Right atrium auricular region (tissue), 2 donors: ENCODE measurements around the gene PPCDC. TPM values are rescaled to one million over a fixed set of nuclear protein-coding genes. Genes with fewer than 3 reads are reported as not detected.
"Not testable (repeated sequence)": the region's sequence is repeated elsewhere in the genome, so short reads cannot be mapped to it uniquely, and the experiment has no call there.

Source experiments
- DNase-seq: peaks from one replicate; pipeline ENCODE4 v3.0.0-alpha.2; 2019; ENCODE audit warnings: low spot score
- H3K27ac ChIP-seq, 2 donors: fragments of 200-600 bp; sonication (generic); 1 replicate in 1 of 2; 2 replicates in 1 of 2; pipeline ENCODE4 v1.5.1; 2016 to 2019
- H3K27me3 ChIP-seq, 2 donors: fragments of 200-600 bp; sonication (generic); one replicate each; pipeline versions ENCODE4 v1.5.1 to v1.6.0; 2017 to 2019
- H3K36me3 ChIP-seq: fragments of 200-600 bp; sonication (generic); one replicate; pipeline ENCODE4 v1.5.1; 2016
- H3K4me1 ChIP-seq, 2 donors: fragments of 200-600 bp; sonication (generic); one replicate each; pipeline versions ENCODE4 v1.5.1 to v1.6.0; 2017 to 2019
- H3K4me3 ChIP-seq, 2 donors: fragments of 200-600 bp; sonication (generic); 1 replicate in 1 of 2; 2 replicates in 1 of 2; pipeline ENCODE4 v1.5.1; 2017 to 2019; ENCODE audit warnings: mild to moderate bottlenecking in 1 of 2, moderate library complexity in 1 of 2
- H3K9me3 ChIP-seq, 2 donors: fragments of 200-600 bp; sonication (generic); one replicate each; pipeline ENCODE4 v1.5.1; 2019
- total RNA-seq, 2 donors: library from RNA; depleted of rRNA; stranded (reverse); fragments of >200 nt; gene quantifications; one replicate each; pipeline ENCODE4 v1.1.0, GENCODE V29; 2016
- TF ChIP-seq, protein P1 (sequence below), 2 donors: fragments of 200-600 bp; sonication (generic); IDR thresholded peaks; one replicate each; pipeline ENCODE4 v1.5.1; 2019; ENCODE audit warnings: antibody characterized with exemption in 2 of 2

PPCDC gene
- total RNA-seq, 2 donors from 2014 or later = 10.6 to 11.5 TPM

DNA sequence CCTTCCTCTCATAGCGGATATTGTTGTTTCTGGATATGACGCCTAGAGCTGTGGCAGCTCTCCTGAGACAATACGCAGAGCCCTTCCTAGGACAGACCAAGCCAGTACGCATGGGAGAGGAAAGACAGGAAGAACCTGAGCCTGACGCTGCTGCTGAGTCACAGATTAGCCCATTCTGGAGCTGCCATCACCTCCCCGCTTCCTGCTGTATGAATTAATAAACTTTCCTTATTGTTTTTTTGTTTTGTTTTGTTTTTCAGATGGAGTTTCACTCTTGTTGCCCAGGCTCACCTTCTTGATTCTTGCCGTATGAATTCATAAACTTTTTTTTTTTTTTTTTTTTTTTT lies 67.0 kb downstream of the PPCDC start:
- Histone ChIP-seq H3K27ac (peak overlapping the region; percentile 44 to 60), H3K27me3 (no peaks in the 10 kb centered on the region), H3K9me3 (no peaks in the 10 kb centered on the region), H3K4me3 (no peak overlapping the region), H3K36me3 (no peaks in the 10 kb centered on the region), H3K4me1 (no peaks in the 10 kb centered on the region)
- DNase-seq = peak; percentile 72
- TF ChIP-seq, protein P1, sequence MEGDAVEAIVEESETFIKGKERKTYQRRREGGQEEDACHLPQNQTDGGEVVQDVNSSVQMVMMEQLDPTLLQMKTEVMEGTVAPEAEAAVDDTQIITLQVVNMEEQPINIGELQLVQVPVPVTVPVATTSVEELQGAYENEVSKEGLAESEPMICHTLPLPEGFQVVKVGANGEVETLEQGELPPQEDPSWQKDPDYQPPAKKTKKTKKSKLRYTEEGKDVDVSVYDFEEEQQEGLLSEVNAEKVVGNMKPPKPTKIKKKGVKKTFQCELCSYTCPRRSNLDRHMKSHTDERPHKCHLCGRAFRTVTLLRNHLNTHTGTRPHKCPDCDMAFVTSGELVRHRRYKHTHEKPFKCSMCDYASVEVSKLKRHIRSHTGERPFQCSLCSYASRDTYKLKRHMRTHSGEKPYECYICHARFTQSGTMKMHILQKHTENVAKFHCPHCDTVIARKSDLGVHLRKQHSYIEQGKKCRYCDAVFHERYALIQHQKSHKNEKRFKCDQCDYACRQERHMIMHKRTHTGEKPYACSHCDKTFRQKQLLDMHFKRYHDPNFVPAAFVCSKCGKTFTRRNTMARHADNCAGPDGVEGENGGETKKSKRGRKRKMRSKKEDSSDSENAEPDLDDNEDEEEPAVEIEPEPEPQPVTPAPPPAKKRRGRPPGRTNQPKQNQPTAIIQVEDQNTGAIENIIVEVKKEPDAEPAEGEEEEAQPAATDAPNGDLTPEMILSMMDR (IDR thresholded peaks at IDR 0.05) = no peak

DNA sequence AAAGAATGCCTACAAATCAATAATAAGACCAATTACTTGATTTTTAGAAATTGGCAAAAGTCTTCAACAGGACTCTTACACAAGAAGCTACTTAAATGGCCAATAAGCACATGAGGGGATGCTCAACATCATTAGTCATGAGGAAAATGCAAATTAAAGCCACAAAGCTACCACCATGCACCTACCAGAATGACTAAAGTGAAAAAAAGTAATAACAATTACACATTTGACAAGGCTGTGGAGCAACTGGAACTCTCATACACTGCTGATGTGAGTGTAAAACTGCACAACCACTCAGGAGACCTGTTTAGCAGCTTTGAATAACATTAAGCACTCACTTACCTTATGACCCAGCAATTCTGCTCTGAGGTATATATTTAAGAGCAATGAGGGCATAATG lies 68.4 kb downstream of the PPCDC start:
- Histone ChIP-seq H3K4me1 (no peaks in the 10 kb centered on the region), H3K9me3 (no peaks in the 10 kb centered on the region), H3K27ac (no peak overlapping the region), H3K27me3 (no peaks in the 10 kb centered on the region), H3K4me3 (no peak overlapping the region), H3K36me3 (no peaks in the 10 kb centered on the region)
- DNase-seq = no peak
- TF ChIP-seq, protein P1 (IDR thresholded peaks at IDR 0.05) = no peak

DNA sequence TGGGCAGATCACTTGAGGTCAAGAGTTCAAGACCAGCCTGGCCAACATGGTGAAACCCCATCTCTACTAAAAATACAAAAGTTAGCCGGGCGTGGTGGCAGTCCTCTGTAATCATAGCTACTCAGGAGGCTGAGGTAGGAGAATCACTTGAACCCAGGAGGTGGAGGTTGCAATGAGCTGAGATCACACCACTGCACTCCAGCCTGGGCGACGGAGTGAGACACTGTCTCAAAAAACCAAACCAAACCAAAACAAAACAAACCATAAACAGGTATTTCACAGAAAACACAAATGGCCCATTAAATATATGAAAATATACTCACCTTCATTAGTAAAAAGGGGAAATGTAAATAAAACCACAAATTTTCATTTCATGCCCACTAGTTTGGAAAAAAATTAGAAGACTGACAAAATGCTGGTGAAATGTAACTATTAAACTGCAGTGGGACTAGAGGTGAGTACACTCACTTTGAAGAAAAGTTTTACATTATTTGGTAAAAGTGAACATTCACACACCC lies 71.6 kb downstream of the PPCDC start:
- not testable (repeated sequence) for DNase-seq, H3K27me3 ChIP-seq, H3K27ac ChIP-seq, H3K36me3 ChIP-seq, H3K9me3 ChIP-seq, H3K4me1 ChIP-seq, H3K4me3 ChIP-seq

DNA sequence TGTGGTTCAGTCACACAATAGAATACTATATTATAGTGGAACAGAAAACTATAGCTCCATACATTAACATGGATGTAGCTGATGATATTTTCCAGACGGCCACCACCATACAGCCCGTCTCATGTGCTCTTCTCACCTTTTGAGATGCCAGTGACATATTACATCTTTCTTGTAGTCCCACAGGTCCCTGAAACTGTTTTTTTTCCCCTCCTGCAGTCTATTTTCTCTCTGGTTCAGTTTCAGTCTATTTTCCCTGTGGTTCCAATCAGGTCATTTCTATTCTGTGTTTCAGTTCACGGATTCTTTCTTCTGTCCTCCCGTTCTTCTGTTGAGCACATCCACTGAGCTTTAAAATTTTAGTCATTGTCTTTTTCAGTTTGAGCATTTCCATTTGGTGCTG lies 72.2 kb downstream of the PPCDC start:
- H3K9me3 ChIP-seq = no peaks in the 10 kb centered on the region
- H3K4me3 ChIP-seq = no peak overlapping the region

DNA sequence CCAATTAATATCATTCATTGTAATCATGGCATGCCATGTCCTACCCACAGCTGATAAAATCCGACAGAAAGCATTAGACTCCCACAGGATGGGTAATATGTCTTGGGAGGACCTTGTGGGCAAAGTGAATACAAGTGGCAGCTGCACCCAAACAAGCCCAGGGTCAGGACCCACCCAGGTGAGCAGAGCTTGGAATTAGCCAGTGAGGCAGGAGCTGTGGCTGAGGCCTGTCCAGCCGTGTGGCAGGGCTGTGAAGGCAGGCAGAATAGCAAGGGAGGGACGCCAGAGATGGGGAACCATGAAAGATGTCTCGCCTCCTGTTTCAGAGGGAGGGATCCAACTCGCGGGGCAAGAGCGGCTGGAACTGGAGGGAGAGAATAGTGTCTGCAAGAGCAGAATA lies 74.5 kb downstream of the PPCDC start:
- Histone ChIP-seq H3K27ac (no peak overlapping the region), H3K9me3 (no peaks in the 10 kb centered on the region), H3K4me3 (no peak overlapping the region), H3K4me1 (no peaks in the 10 kb centered on the region), H3K27me3 (no peaks in the 10 kb centered on the region), H3K36me3 (no peaks in the 10 kb centered on the region)
- DNase-seq = no peak
- TF ChIP-seq, protein P1 (IDR thresholded peaks at IDR 0.05) = no peak

More for the DNA sequence above, 72.2 kb downstream of the PPCDC start:
- DNase-seq = no peak
- Histone ChIP-seq H3K27ac (no peak overlapping the region), H3K36me3 (no peaks in the 10 kb centered on the region), H3K4me1 (no peaks in the 10 kb centered on the region), H3K27me3 (no peaks in the 10 kb centered on the region)
- TF ChIP-seq, protein P1 (IDR thresholded peaks at IDR 0.05) = no peak

DNA sequence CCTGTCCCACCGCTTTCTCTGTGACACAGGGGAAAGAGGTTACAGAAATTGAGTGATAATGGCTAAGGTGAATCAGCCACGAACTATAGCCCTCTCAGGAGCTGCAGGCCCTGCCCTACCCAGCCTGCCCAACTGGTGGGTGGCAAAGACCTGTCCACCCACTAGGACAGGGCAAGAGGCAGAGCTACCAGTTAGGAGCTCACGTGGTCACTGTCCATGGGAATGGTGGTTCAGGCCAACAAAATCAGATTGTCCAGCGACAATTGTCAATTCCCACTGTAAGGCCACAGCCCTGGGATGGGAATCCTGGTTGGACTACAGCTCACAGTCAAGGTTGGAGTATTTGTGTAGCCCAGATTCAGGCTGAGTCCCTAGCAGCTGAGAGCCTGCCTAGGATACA lies 75.0 kb downstream of the PPCDC start:
- TF ChIP-seq, protein P1 (IDR thresholded peaks at IDR 0.05) = no peak
- H3K27ac ChIP-seq = no peak overlapping the region
- no peak overlapping the region for H3K4me3 ChIP-seq
- no peaks in the 10 kb centered on the region for H3K36me3 ChIP-seq
- no peaks in the 10 kb centered on the region for H3K9me3 ChIP-seq
- no peaks in the 10 kb centered on the region for H3K27me3 ChIP-seq
- no peaks in the 10 kb centered on the region for H3K4me1 ChIP-seq
- no peak for DNase-seq

Other genes with a start within 250 kb of the PPCDC start
- gene CSK, start 241.5 kb upstream of the PPCDC start, total RNA-seq = 10 to 100 TPM; 25.6 to 26.8 TPM
- gene LMAN1L, start 210.8 kb upstream of the PPCDC start, total RNA-seq = 10 to 100 TPM; 13.8 to 88.7 TPM
- 10 to 100 TPM in 1 of 2 donors, 1 to 10 TPM in 1; 1.1 to 10.8 TPM for gene CPLX3, start 197.0 kb upstream of the PPCDC start, total RNA-seq
- 10 to 100 TPM; 38.1 to 42.9 TPM for gene ULK3, start 180.4 kb upstream of the PPCDC start, total RNA-seq
- 10 to 100 TPM; 72.3 to 80.9 TPM for gene SCAMP2, start 150.2 kb upstream of the PPCDC start, total RNA-seq
- 100 to 1,000 TPM in 1 of 2 donors, 10 to 100 TPM in 1; 59.3 to 131 TPM for gene MPI, start 133.5 kb upstream of the PPCDC start, total RNA-seq
- 10 to 100 TPM; 46.9 to 53.3 TPM for gene FAM219B, start 116.7 kb upstream of the PPCDC start, total RNA-seq
- 100 to 1,000 TPM; 399 to 869 TPM for gene COX5A, start 85.5 kb upstream of the PPCDC start, total RNA-seq
- 1 to 10 TPM; 4.3 to 9.4 TPM for gene RPP25, start 66.8 kb upstream of the PPCDC start, total RNA-seq
- gene SCAMP5, start 28.0 kb upstream of the PPCDC start, total RNA-seq = 1 to 10 TPM; 4.0 to 7.5 TPM
- gene C15orf39, start 178.3 kb downstream of the PPCDC start, total RNA-seq = 10 to 100 TPM in 1 of 2 donors, 1 to 10 TPM in 1; 5.9 to 16.4 TPM
- gene GOLGA6C, start 234.7 kb downstream of the PPCDC start, total RNA-seq = not detected